ENCODE measurements around the gene COX5B.

Gene COX5B

DNA sequence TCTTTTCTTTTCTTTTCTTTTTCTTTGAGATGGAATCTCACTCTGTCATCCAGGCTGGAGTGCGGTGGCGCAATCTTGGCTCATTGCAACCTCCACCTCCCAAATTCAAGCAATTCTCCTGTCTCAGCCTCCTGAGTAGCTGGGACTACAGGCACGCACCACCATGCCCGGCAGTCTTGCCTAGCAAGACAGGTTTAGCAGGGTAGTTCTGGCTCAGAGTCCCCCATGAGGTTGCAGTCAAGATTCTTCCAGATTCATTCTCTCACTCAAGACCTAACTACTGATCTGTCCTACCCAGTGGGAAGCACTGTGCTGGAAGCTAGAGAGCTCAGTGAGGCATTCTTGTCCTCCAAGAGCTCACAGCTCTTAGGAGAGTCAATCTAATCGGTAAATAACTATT lies 49.9 kb downstream of the COX5B start:
- no peaks in the 10 kb centered on the region for H3K27me3 ChIP-seq (ENCODE audit: control insufficient read depth, insufficient read depth, low read length)
- H3K4me1 ChIP-seq (ENCODE audit: control insufficient read depth, insufficient read depth, low read length), result peaks cover 2% of the 10 kb centered on the region; the same call in 1 of the 2 replicates
- H3K9me3 ChIP-seq (ENCODE audit: control insufficient read depth, insufficient read depth, low read length), result no peaks in the 10 kb centered on the region
- no peaks in the 10 kb centered on the region for H3K36me3 ChIP-seq (ENCODE audit: control insufficient read depth, insufficient read depth, low read length)
- H3K27ac ChIP-seq (ENCODE audit: low read length), result no peak overlapping the region
- no peak overlapping the region for H3K4me3 ChIP-seq (ENCODE audit: low read length)
- WGBS (ENCODE audit: insufficient coverage, insufficient read length), result no CpG with 5 or more reads among the region's 5 CpGs
- DNase-seq (ENCODE audit: low read depth, low spot score), result no peak

DNA sequence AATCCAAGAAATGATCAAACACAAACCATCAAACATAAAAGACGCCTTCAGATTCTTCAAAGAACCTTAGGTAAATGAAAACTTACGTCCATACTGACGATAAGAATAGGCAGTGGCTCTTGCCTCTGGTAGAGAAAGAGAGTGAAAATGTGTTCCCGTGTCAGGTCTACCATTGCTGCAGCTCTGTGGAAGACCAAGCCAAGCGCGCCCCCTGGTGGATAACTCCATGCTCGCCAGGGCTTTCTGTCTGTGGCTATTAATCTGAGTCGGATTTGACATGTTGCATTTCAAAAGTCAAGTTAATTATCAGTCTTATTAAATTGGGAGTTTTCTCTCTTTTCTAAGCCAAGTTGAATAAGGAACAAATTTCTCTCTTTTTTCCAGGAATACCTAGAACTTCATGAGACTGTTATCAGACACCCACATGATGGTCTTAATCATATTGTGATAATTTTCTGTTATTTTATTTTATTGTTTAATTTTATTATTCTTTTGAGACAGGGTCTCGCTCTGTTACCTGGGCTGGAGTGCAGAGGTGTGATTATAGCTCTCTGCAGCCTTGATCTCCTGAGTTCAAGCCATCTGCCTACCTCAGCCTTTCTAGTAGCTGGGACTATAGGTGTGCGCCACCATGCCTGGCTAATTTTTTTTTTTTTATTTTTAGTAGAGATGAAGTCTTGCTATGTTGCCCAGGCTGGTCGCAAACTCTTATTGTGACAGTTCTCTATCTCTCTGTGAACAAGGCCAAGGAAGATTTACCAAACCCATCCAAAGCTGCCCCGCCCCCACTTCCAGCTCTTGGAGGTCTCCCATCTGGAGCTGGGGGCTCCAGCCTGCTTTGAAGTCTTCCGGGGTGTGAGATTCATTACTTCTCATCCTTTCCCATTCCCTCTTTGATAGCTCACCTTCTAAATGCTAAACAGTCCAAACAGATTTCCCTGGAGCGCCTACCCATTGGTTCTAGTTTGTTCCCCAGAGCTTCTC lies 51.7 kb downstream of the COX5B start:
- no peak overlapping the region for H3K27ac ChIP-seq (ENCODE audit: low read length)
- no CpG with 5 or more reads among the region's 14 CpGs for WGBS (ENCODE audit: insufficient coverage, insufficient read length)
- DNase-seq (ENCODE audit: low read depth, low spot score), result peak; percentile 57

More for the DNA sequence above, 51.7 kb downstream of the COX5B start:
- Histone ChIP-seq H3K9me3 (ENCODE audit: control insufficient read depth, insufficient read depth, low read length) (no peaks in the 10 kb centered on the region), H3K4me1 (ENCODE audit: control insufficient read depth, insufficient read depth, low read length) (no peaks in the 10 kb centered on the region), H3K36me3 (ENCODE audit: control insufficient read depth, insufficient read depth, low read length) (no peaks in the 10 kb centered on the region), H3K27me3 (ENCODE audit: control insufficient read depth, insufficient read depth, low read length) (no peaks in the 10 kb centered on the region), H3K4me3 (ENCODE audit: low read length) (no peak overlapping the region)

All from iPS DF 6.9 (cell line).